SU-DHL-6 (cell line): ENCODE data around the gene E4F1.
A peak's percentile ranks its signal among the peaks of the same experiment; 100 is the strongest.

ENCODE experiments used
- H2AFZ ChIP-seq: fragments of 200-600 bp; sonication (generic); 2 replicates; pipeline ENCODE4 v1.6.1; 2014; ENCODE audit warnings: low read depth, mild to moderate bottlenecking, moderate library complexity, mixed read lengths, antibody characterized with exemption, low read length; ENCODE audit not compliant: severe bottlenecking
- H3F3A ChIP-seq: fragments of 200-600 bp; shearing (Covaris generic); 2 replicates; pipeline ENCODE4 v1.6.0; 2016; ENCODE audit warnings: antibody characterized with exemption, mild to moderate bottlenecking; ENCODE audit not compliant: insufficient read depth
- H3K27ac ChIP-seq: fragments of 200-600 bp; sonication (generic); 2 replicates; pipeline ENCODE4 v1.5.1; 2016; ENCODE audit warnings: low read depth, mild to moderate bottlenecking, low read length, moderate library complexity, mixed read lengths
- H3K27me3 ChIP-seq: fragments of 200-600 bp; sonication (generic), shearing (Covaris generic); 2 replicates; pipeline ENCODE4 v1.6.0; 2014; ENCODE audit warnings: mild to moderate bottlenecking, low read length
- H3K36me3 ChIP-seq: fragments of 200-600 bp; sonication (generic); 2 replicates; pipeline ENCODE4 v1.6.1; 2014; ENCODE audit warnings: mild to moderate bottlenecking, low read length, mixed read lengths
- H3K4me2 ChIP-seq: fragments of 300-600, 200-600 bp; shearing (Covaris generic), sonication (generic); 2 replicates; pipeline ENCODE4 v1.6.0; 2014; ENCODE audit warnings: low read length, low read depth, mild to moderate bottlenecking; ENCODE audit not compliant: poor library complexity, severe bottlenecking
- H3K4me3 ChIP-seq: fragments of 200-600 bp; sonication (generic); 2 replicates; pipeline ENCODE4 v1.5.1; 2014; ENCODE audit warnings: antibody characterized with exemption, low read length, mild to moderate bottlenecking, mixed read lengths; ENCODE audit not compliant: insufficient read depth, poor library complexity, severe bottlenecking
- H3K79me2 ChIP-seq: fragments of 200-600 bp; sonication (generic); 2 replicates; pipeline ENCODE4 v1.6.1; 2014; ENCODE audit warnings: mild to moderate bottlenecking, low read length, moderate library complexity; ENCODE audit not compliant: insufficient read depth
- H3K9ac ChIP-seq: fragments of 200-600 bp; sonication (generic); 2 replicates; pipeline ENCODE4 v1.7.0; 2014; ENCODE audit warnings: mild to moderate bottlenecking, low read length
- H3K9me2 ChIP-seq: fragments of 200-600 bp; sonication (generic); replicated peaks from 2 replicates; pipeline ENCODE4 v1.6.1; 2014; ENCODE audit warnings: low read length; ENCODE audit not compliant: insufficient read depth
- H3K9me3 ChIP-seq: fragments of 200-600 bp; sonication (generic); 2 replicates; pipeline ENCODE4 v1.6.1; 2014; ENCODE audit warnings: low read length, mixed read lengths; ENCODE audit not compliant: insufficient read depth
- H4K20me1 ChIP-seq: fragments of 200-600 bp; sonication (generic); 2 replicates; pipeline ENCODE4 v1.6.1; 2014; ENCODE audit warnings: low read depth, mild to moderate bottlenecking, antibody characterized with exemption, low read length, moderate library complexity, mixed read lengths
- CTCF ChIP-seq: fragments of 200-600 bp; sonication (generic); IDR thresholded peaks from one replicate; pipeline ENCODE4 v1.5.1; 2017; ENCODE audit warnings: antibody characterized with exemption, mild to moderate bottlenecking, low read length, moderate library complexity; ENCODE audit not compliant: insufficient read depth, poor library complexity, severe bottlenecking
- EZH2phosphoT487 ChIP-seq: fragments of 200-600 bp; sonication (generic), shearing (Covaris generic); conservative IDR thresholded peaks from 2 replicates; pipeline ENCODE4 v1.6.1; 2018; ENCODE audit warnings: mild to moderate bottlenecking, antibody characterized with exemption, low read length, moderate library complexity, mixed read lengths

Gene E4F1

DNA sequence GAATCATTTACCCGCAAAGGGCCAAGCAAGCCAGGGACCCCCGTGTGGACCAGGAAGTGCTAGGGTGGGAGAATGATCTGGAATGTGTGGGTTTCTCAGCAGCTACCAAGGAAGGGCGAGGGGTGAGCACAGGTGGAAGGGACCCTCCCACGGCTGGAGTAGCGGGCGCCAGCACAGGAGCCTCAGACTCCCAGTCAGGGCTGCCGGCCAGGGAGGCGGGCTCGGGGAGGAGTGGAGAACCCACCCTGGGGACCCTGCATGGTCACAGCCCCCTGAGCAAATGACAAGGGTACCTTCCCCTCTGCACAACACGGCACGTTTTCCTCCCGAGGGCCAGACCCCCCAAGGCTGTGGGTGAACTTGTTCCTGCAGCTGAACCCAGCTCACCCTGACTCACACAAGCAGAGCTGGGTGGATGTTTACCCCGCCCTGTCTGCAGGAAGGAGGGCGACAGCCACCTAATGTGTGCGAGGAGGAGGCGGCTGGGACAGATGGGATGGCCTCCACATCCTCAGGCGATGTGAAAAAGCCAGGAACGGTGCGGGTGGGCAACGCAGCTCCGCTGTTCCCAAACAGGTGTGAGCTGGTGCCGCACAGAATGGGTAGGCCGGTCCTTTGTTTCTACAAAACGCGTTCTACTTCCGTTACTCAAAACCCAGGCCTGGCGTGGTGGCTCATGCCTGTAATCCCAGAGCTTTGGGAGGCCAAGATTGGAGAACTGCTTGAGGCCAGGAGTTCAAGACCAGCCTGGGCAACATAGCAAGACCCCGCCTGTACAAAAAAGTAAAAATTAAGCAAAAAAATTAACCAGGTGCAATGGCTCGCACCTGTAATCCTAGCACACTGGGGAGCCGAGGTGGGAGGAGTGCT, 21.8 kb downstream of the E4F1 start:
- Histone ChIP-seq H3K4me3 (no peak overlapping the region), H4K20me1 (no peaks in the 10 kb centered on the region), H3K9ac (no peak overlapping the region), H3K27ac (no peak overlapping the region), H3K4me2 (no peak overlapping the region), H3K36me3 (no peaks in the 10 kb centered on the region), H3K27me3 (no peaks in the 10 kb centered on the region), H3F3A (no peaks in the 10 kb centered on the region; the same call in 1 of the 2 replicates), H2AFZ (no peak overlapping the region), H3K79me2 (peaks cover 10% of the 10 kb centered on the region; the same call in 1 of the 2 replicates), H3K9me2 (no peaks in the 10 kb centered on the region), H3K9me3 (no peaks in the 10 kb centered on the region)
- TF ChIP-seq CTCF (no peak), EZH2phosphoT487 (no peak)

GRCh38 chr16:2246301-2246885, 23.0 kb downstream of the E4F1 start:
- no peaks in the 10 kb centered on the region for H3K36me3 ChIP-seq
- H3F3A ChIP-seq: no peaks in the 10 kb centered on the region
- H3K4me3 ChIP-seq: no peak overlapping the region
- no peaks in the 10 kb centered on the region for H3K27me3 ChIP-seq
- H2AFZ ChIP-seq: no peak overlapping the region
- no peaks in the 10 kb centered on the region for H3K9me3 ChIP-seq
- H3K79me2 ChIP-seq: peaks cover 18% of the 10 kb centered on the region; the same call in 1 of the 2 replicates
- no peak overlapping the region for H3K4me2 ChIP-seq
- H4K20me1 ChIP-seq: no peaks in the 10 kb centered on the region
- TF ChIP-seq EZH2phosphoT487 (no peak), CTCF (no peak)
- no peak overlapping the region for H3K27ac ChIP-seq
- no peaks in the 10 kb centered on the region for H3K9me2 ChIP-seq
- no peak overlapping the region for H3K9ac ChIP-seq

DNA sequence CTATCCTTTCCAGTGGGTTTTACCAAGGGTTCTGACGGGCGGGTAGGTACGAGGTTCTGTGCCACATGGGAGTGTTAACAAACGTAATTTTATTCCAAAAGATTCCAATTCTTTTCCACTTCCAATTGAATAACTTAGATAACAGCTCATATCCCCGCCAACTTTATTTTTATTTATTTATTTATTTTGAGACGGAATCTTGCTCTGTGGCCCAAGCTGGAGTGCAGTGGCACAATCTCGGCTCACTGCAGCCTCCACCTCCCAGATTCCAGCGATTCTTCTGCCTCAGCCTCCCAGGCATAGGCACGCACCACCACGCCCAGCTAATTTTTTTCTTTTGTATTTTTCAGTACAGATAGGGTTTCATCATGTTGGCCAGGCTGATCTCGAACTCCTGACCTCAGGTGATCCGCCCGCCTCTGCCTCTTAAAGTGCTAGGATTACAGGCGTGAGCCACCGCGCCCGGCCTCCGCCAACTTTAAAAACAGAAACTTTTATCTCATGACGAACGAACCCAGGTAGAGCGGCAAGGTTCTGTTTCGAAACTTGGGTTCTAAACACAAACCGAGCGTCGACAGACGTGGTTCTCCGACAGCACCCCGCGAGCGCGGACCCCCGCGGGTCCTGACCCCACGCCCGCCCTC, 27.4 kb downstream of the E4F1 start:
- no peaks in the 10 kb centered on the region for H4K20me1 ChIP-seq
- TF ChIP-seq CTCF: no peak
- TF ChIP-seq EZH2phosphoT487: no peak
- H3K4me2 ChIP-seq: peak overlapping the region; percentile 93
- no peaks in the 10 kb centered on the region for H3K27me3 ChIP-seq
- H3K27ac ChIP-seq: peak overlapping the region; percentile 82
- H3K9me2 ChIP-seq: no peaks in the 10 kb centered on the region
- H3K79me2 ChIP-seq: peaks cover 18% of the 10 kb centered on the region; the same call in 1 of the 2 replicates
- peak overlapping the region; percentile 78 for H3K4me3 ChIP-seq
- peaks cover 34% of the 10 kb centered on the region for H3F3A ChIP-seq
- H3K9ac ChIP-seq: peak overlapping the region; percentile 78
- no peaks in the 10 kb centered on the region for H3K9me3 ChIP-seq
- H2AFZ ChIP-seq: no peak overlapping the region
- H3K36me3 ChIP-seq: 0 out of 2 replicates have a peak, but pooled peaks cover 5% of the 10 kb centered on the region
